ELR (cell line): ENCODE results near the gene NCBP1.
"Not testable (repeated sequence)": the region's sequence is repeated elsewhere in the genome, so short reads cannot be mapped to it uniquely, and the experiment has no call there.

Source experiments
- DNase-seq: peaks from one replicate; pipeline ENCODE4 v3.0.0-alpha.2; 2015; ENCODE audit warnings: low read depth

The NCBP1 gene

GRCh38 chr9:97673922-97674321 lies 40.3 kb downstream of the NCBP1 start:
- DNase-seq, result no peak

- no peak for DNase-seq
These were observed 42.0 kb downstream of the NCBP1 start for GRCh38 chr9:97675655-97676054.

GRCh38 chr9:97682242-97682641 lies 48.6 kb downstream of the NCBP1 start:
- DNase-seq, result no peak

- DNase-seq, result no peak
These were observed 55.0 kb downstream of the NCBP1 start for GRCh38 chr9:97688654-97689053.

- DNase-seq, result peak; percentile 73
These were observed 56.0 kb downstream of the NCBP1 start for GRCh38 chr9:97689401-97690180.

- peak; percentile 15 for DNase-seq
These were observed 61.1 kb downstream of the NCBP1 start for GRCh38 chr9:97694769-97695168.

- no peak for DNase-seq
These were observed 61.8 kb downstream of the NCBP1 start for GRCh38 chr9:97695390-97695789.

- DNase-seq, result peak; percentile 45
These were observed 62.6 kb downstream of the NCBP1 start for GRCh38 chr9:97695995-97696802.

GRCh38 chr9:97696803-97697601 lies 63.4 kb downstream of the NCBP1 start, which contains the start of gene XPA:
Gene XPA, minus strand, starts transcription at chr9:97697340. Its CDS starts 48 bp downstream, at chr9:97697292.
- peak; percentile 97 for DNase-seq

- DNase-seq, result no peak
These were observed 64.2 kb downstream of the NCBP1 start for GRCh38 chr9:97697837-97698236.

GRCh38 chr9:97698865-97699264 lies 65.2 kb downstream of the NCBP1 start:
- DNase-seq, result no peak

GRCh38 chr9:97699281-97699680 lies 65.7 kb downstream of the NCBP1 start:
- DNase-seq, result peak; percentile 31

- not testable (repeated sequence) for DNase-seq
These were observed 66.2 kb downstream of the NCBP1 start for GRCh38 chr9:97699824-97700223.

GRCh38 chr9:97703437-97704344 lies 70.1 kb downstream of the NCBP1 start:
- peak; percentile 93 for DNase-seq

GRCh38 chr9:97704345-97704677 lies 70.7 kb downstream of the NCBP1 start:
- DNase-seq, result no peak

GRCh38 chr9:97704851-97705250 lies 71.2 kb downstream of the NCBP1 start:
- DNase-seq, result peak; percentile 54

GRCh38 chr9:97705354-97705950 lies 71.8 kb downstream of the NCBP1 start:
- DNase-seq, result peak; percentile 25

GRCh38 chr9:97706246-97706645 lies 72.6 kb downstream of the NCBP1 start:
- peak; percentile 57 for DNase-seq

- peak; percentile 82 for DNase-seq
These were observed 77.0 kb downstream of the NCBP1 start for GRCh38 chr9:97710356-97711222.

- DNase-seq, result no peak
These were observed 77.6 kb downstream of the NCBP1 start for GRCh38 chr9:97711223-97711626.
